ENCODE data around the gene CYP4X1. TPM values are rescaled to one million over a fixed set of nuclear protein-coding genes. Genes with fewer than 3 reads are reported as not detected.
"Not testable (repeated sequence)": the region's sequence is repeated elsewhere in the genome, so short reads cannot be mapped to it uniquely, and the experiment has no call there.

Gene CYP4X1
- polyA plus RNA-seq (2012; ENCODE audit: missing spikeins): not detected

- no peak for FAIRE-seq
- no peak for DNase-seq (ENCODE audit: insufficient read length)
- TF ChIP-seq TAF1 (IDR thresholded peaks at IDR 0.05; ENCODE audit: borderline replicate concordance, low read depth, low read length): no peak
- TF ChIP-seq POLR2A (IDR thresholded peaks at IDR 0.05; ENCODE audit: low read depth, low read length): no peak
- no peak for TF ChIP-seq POLR2AphosphoS5 (IDR thresholded peaks at IDR 0.05; ENCODE audit: low read depth, low read length)
These were observed at the start of gene CYP4X1 for GRCh38 chr1:47023268-47024140. Gene CYP4X1 (plus strand): TSS chr1:47023669. CDS start chr1:47023818, 149 bp downstream.

GRCh38 chr1:46983166-46983829, 40.2 kb upstream of the CYP4X1 start:
- DNase-seq (ENCODE audit: insufficient read length): no peak
- no peak for FAIRE-seq
- TF ChIP-seq POLR2AphosphoS5 (IDR thresholded peaks at IDR 0.05; ENCODE audit: low read depth, low read length): no peak
- TF ChIP-seq POLR2A (IDR thresholded peaks at IDR 0.05; ENCODE audit: low read depth, low read length): no peak
- TF ChIP-seq TAF1 (IDR thresholded peaks at IDR 0.05; ENCODE audit: borderline replicate concordance, low read depth, low read length): no peak

GRCh38 chr1:46983830-46984586, 39.5 kb upstream of the CYP4X1 start:
- DNase-seq (ENCODE audit: insufficient read length) (no peak), FAIRE-seq (no peak)
- TF ChIP-seq TAF1 (IDR thresholded peaks at IDR 0.05; ENCODE audit: borderline replicate concordance, low read depth, low read length): no peak
- no peak for TF ChIP-seq POLR2AphosphoS5 (IDR thresholded peaks at IDR 0.05; ENCODE audit: low read depth, low read length)
- no peak for TF ChIP-seq POLR2A (IDR thresholded peaks at IDR 0.05; ENCODE audit: low read depth, low read length)

GRCh38 chr1:46990541-46990940, 32.9 kb upstream of the CYP4X1 start:
- DNase-seq (ENCODE audit: insufficient read length); FAIRE-seq: not testable (repeated sequence)

- FAIRE-seq: no peak
- no peak for DNase-seq (ENCODE audit: insufficient read length)
- no peak for TF ChIP-seq POLR2A (IDR thresholded peaks at IDR 0.05; ENCODE audit: low read depth, low read length)
- no peak for TF ChIP-seq POLR2AphosphoS5 (IDR thresholded peaks at IDR 0.05; ENCODE audit: low read depth, low read length)
- no peak for TF ChIP-seq TAF1 (IDR thresholded peaks at IDR 0.05; ENCODE audit: borderline replicate concordance, low read depth, low read length)
These were observed 32.2 kb upstream of the CYP4X1 start for GRCh38 chr1:46991083-46991923.

- FAIRE-seq (no peak), DNase-seq (ENCODE audit: insufficient read length) (no peak)
- TF ChIP-seq POLR2AphosphoS5 (IDR thresholded peaks at IDR 0.05; ENCODE audit: low read depth, low read length) (no peak), POLR2A (IDR thresholded peaks at IDR 0.05; ENCODE audit: low read depth, low read length) (no peak), TAF1 (IDR thresholded peaks at IDR 0.05; ENCODE audit: borderline replicate concordance, low read depth, low read length) (no peak)
These were observed 26.7 kb upstream of the CYP4X1 start for GRCh38 chr1:46996659-46997281.

- TF ChIP-seq TAF1 (IDR thresholded peaks at IDR 0.05; ENCODE audit: borderline replicate concordance, low read depth, low read length): no peak
These were observed 21.3 kb upstream of the CYP4X1 start for GRCh38 chr1:47002211-47002610.

GRCh38 chr1:47003896-47004403, 19.5 kb upstream of the CYP4X1 start:
- FAIRE-seq (no peak), DNase-seq (ENCODE audit: insufficient read length) (no peak)
- TF ChIP-seq POLR2AphosphoS5 (IDR thresholded peaks at IDR 0.05; ENCODE audit: low read depth, low read length): no peak
- no peak for TF ChIP-seq TAF1 (IDR thresholded peaks at IDR 0.05; ENCODE audit: borderline replicate concordance, low read depth, low read length)
- no peak for TF ChIP-seq POLR2A (IDR thresholded peaks at IDR 0.05; ENCODE audit: low read depth, low read length)

More at GRCh38 chr1:47002211-47002610, 21.3 kb upstream of the CYP4X1 start:
- no peak for FAIRE-seq
- DNase-seq (ENCODE audit: insufficient read length): no peak

GRCh38 chr1:47006437-47006836, 17.0 kb upstream of the CYP4X1 start:
- not testable (repeated sequence) for FAIRE-seq; DNase-seq (ENCODE audit: insufficient read length)

GRCh38 chr1:47013293-47013692, 10.2 kb upstream of the CYP4X1 start:
- TF ChIP-seq TAF1 (IDR thresholded peaks at IDR 0.05; ENCODE audit: borderline replicate concordance, low read depth, low read length): no peak
- no peak for TF ChIP-seq POLR2A (IDR thresholded peaks at IDR 0.05; ENCODE audit: low read depth, low read length)
- TF ChIP-seq POLR2AphosphoS5 (IDR thresholded peaks at IDR 0.05; ENCODE audit: low read depth, low read length): no peak
- no peak for DNase-seq (ENCODE audit: insufficient read length)
- FAIRE-seq: no peak
